ENCODE data around the gene DSC3. TPM values are rescaled to one million over a fixed set of nuclear protein-coding genes. Genes with fewer than 3 reads are reported as not detected.

DSC3 gene
- total RNA-seq, 1 experiment from 2014 or later, result 0.61 TPM

GRCh38 chr18:31065036-31065773 is 22.7 kb upstream of the DSC3 start:
- no peak overlapping the region for H3K4me2 ChIP-seq (ENCODE audit: insufficient read depth, insufficient read length, low read length)
- H3K27me3 Mint-ChIP-seq (ENCODE audit: low read depth), result no peaks in the 10 kb centered on the region; the same call in 1 of the 2 replicates
- H2BK15ac ChIP-seq (ENCODE audit: low read depth, low read length), result no peak overlapping the region
- H2AFZ ChIP-seq (ENCODE audit: low read length), result no peak overlapping the region
- H3K4me3 Mint-ChIP-seq, result no peak overlapping the region
- no peak overlapping the region for H3K18ac ChIP-seq (ENCODE audit: insufficient read length, low read depth, low read length)
- H2BK120ac ChIP-seq (ENCODE audit: low read depth, low read length, poor library complexity, severe bottlenecking), result no peak overlapping the region
- H3K9me3 Mint-ChIP-seq, result no peaks in the 10 kb centered on the region
- H4K20me1 ChIP-seq (ENCODE audit: control insufficient read depth, insufficient read depth, insufficient read length), result no peaks in the 10 kb centered on the region
- WGBS (ENCODE audit: extremely low coverage, insufficient read length, low lambda C conversion rate), result no CpG with 5 or more reads among the region's 6 CpGs
- H3K4me1 Mint-ChIP-seq, result peaks cover 5 to 7% of the 10 kb centered on the region in 2 experiments; a peak in 3 of 4 replicates
- no peak overlapping the region for H3K9ac ChIP-seq (ENCODE audit: extremely low read depth, insufficient read length, low read length)
- no peak overlapping the region for H2BK5ac ChIP-seq (ENCODE audit: insufficient read length, low read length)
- no peaks in the 10 kb centered on the region for H3K79me1 ChIP-seq (ENCODE audit: insufficient read depth, low read depth, low read length, poor library complexity, severe bottlenecking)
- peak overlapping the region in 1 of 3 experiments; percentile 83; a peak in 2 of 7 replicates for H3K27ac Mint-ChIP-seq
- no peak overlapping the region for H3K27ac ChIP-seq (ENCODE audit: insufficient read length, low read depth, low read length)
- H3K36me3 Mint-ChIP-seq (ENCODE audit: insufficient read depth in 1 of 3, low read depth in 3 of 3), result peaks cover 5 to 30% (median 26%) of the 10 kb centered on the region in 3 experiments; a peak in 6 of 7 replicates
- no peaks in the 10 kb centered on the region; the same call in 1 of the 2 replicates for H3K4me1 ChIP-seq (ENCODE audit: insufficient read depth, low read length)
- no peak overlapping the region for H3K56ac ChIP-seq (ENCODE audit: insufficient read length, low read depth, low read length)
- no peak overlapping the region for H2AK5ac ChIP-seq (ENCODE audit: insufficient read length, low read length)
- H4K91ac ChIP-seq (ENCODE audit: insufficient read length, low read depth, low read length), result no peak overlapping the region
- no peak overlapping the region for H2BK20ac ChIP-seq (ENCODE audit: low read depth, low read length, poor library complexity, severe bottlenecking)
- no peaks in the 10 kb centered on the region for H3K9me3 ChIP-seq (ENCODE audit: control insufficient read depth, low read depth, low read length)
- H3K27me3 ChIP-seq (ENCODE audit: insufficient read depth, low read length), result no peaks in the 10 kb centered on the region
- H3K14ac ChIP-seq (ENCODE audit: insufficient read depth, low read length), result no peak overlapping the region
- no peak overlapping the region for H4K5ac ChIP-seq (ENCODE audit: insufficient read length, low read depth, low read length)
- H4K8ac ChIP-seq (replicated peaks; ENCODE audit: insufficient read length, low read depth, low read length), result no peak overlapping the region
- H3K4ac ChIP-seq (ENCODE audit: low read depth, low read length), result no peak overlapping the region
- no peaks in the 10 kb centered on the region for H3K79me2 ChIP-seq (ENCODE audit: insufficient read depth, low read length)
- no peak overlapping the region for H3K23ac ChIP-seq (ENCODE audit: insufficient read length, low read depth, low read length)
- no peak for DNase-seq
- no peaks in the 10 kb centered on the region for H3K23me2 ChIP-seq (ENCODE audit: insufficient read length, low read depth, low read length, poor library complexity, severe bottlenecking)
- no peak for TF ChIP-seq CTCF (conservative IDR thresholded peaks at IDR 0.05)
- H2BK12ac ChIP-seq (ENCODE audit: insufficient read length, low read depth, low read length), result no peak overlapping the region
- no peak overlapping the region for H3T11ph ChIP-seq (ENCODE audit: low read length)

All from H9 (cell line).